AG10803 (cell line): ENCODE measurements around the gene GLTP.
"Not testable (repeated sequence)": the region's sequence is repeated elsewhere in the genome, so short reads cannot be mapped to it uniquely, and the experiment has no call there.

Experiments used
- DNase-seq: peaks from one replicate; pipeline ENCODE4 v3.0.0; 2010; ENCODE audit warnings: low read depth
- H3K4me3 ChIP-seq: 2 replicates; pipeline ENCODE4 v1.5.1; 2011; ENCODE audit warnings: mild to moderate bottlenecking, low read length, control low read depth
- CTCF ChIP-seq: conservative IDR thresholded peaks from 2 replicates; pipeline ENCODE4 v1.5.1; 2011; ENCODE audit warnings: mild to moderate bottlenecking, low read length, control low read depth, inconsistent platforms

GLTP gene, protein sequence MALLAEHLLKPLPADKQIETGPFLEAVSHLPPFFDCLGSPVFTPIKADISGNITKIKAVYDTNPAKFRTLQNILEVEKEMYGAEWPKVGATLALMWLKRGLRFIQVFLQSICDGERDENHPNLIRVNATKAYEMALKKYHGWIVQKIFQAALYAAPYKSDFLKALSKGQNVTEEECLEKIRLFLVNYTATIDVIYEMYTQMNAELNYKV

DNA sequence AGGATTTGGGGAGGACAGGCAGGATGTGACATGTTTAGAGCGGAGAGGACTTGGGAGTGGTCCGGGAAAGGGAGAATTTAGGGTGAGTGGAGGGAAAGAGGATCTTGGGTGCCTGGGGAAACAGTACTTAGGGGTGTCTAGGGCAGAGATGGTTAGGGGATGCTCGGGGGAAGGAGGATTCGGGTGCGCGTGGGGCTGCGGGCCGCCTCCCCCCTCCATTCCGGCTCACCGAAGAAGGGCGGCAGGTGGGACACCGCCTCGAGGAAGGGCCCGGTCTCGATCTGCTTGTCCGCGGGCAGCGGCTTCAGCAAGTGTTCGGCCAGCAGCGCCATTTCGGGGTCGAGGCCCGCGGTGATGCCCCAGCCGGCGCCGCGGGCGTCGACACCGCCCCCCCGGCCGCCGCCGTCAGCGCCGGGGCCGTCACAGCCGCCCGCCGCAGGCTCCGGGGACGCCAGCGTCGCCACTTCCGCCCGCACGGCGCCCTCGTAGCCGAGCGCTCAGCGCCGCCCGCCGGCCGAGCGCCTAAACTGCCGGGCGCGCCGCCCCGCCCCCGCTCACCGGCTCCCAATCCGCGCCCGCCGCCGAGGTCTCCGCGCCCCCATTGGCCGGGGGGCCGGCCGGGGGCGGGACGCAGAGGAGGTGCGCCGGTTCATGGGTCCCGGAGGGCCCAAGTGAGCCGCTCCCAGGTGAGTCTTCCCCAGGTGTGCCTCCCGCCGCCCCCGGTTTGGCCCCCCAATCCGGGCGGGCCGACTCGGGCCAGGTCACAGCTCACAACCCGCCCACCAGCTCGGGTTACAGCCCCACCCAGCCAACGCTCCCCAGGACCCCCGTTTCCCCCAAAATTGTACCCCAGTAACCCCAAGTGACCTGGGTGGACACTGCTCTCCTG, at the start of gene GLTP:
Gene GLTP, minus strand, starts transcription at position 499 of the 889 bp plus-strand sequence. Its CDS starts 167 bp downstream, at position 332.
- TF ChIP-seq CTCF = no peak
- peak; percentile 73 for DNase-seq
- peak within 1 kb of the TSS; percentile 91 for H3K4me3 ChIP-seq

- not testable (repeated sequence) for DNase-seq, H3K4me3 ChIP-seq
These were observed 49.0 kb upstream of the GLTP start for GRCh38 chr12:109929326-109929725.

DNA sequence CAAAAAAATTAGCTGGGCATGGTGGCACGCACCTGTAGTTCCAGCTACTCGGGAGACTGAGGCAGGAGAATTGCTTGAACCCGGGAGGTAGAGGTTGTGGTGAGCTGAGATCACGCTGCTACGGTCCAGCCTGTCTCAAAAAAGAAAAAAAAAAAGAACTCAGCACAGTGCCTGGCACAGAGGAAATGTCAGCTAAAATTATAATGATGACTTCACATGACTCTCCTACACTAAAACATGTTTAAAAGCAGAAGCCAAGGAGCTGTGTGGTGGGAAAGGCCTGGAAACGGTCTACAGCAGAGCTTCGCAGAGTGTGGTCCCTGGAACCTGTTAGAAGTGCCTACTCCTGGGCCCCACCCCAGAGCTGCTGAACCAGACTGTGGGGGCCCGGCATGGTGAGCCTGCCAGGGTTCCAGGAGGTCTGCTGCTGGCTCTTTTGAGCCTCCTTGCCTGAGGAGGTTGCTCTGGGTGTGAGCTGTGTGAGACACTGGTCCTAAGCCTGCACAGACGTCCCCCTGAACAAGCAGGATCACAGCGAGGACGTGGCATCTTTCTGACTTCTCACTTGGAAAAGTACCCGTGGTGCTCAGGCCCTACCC, 47.8 kb upstream of the GLTP start:
- no peak for DNase-seq
- TF ChIP-seq CTCF = no peak
- no peak overlapping the region for H3K4me3 ChIP-seq

- H3K4me3 ChIP-seq = no peak overlapping the region
- peak; percentile 89 for TF ChIP-seq CTCF
- peak; percentile 50 for DNase-seq
These were observed 47.3 kb upstream of the GLTP start for GRCh38 chr12:109927622-109928021.

GRCh38 chr12:109926488-109927210, 46.3 kb upstream of the GLTP start:
- no peak for TF ChIP-seq CTCF
- DNase-seq = no peak
- no peak overlapping the region for H3K4me3 ChIP-seq

DNA sequence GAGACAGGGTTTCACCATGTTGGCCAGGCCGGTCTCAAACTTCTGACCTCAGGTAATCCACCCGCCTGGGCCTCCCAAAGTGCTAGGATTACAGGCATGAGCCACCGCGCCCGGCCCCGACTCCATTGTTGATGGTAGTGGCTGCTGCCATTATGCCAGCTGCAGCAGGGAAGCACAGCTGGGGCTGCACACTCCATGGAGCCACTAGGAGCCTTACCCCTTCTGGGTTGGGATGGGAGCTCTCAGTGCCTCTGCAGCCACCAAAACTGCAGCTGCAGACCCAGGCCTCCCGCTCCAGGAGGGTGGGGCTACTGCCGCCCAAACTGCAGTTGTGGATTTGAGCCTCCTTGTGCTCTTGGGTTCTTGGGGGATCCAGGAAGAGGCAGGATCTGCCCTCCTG, 45.7 kb upstream of the GLTP start:
- no peak for DNase-seq

More for the DNA sequence above, 45.7 kb upstream of the GLTP start:
- TF ChIP-seq CTCF = no peak
- no peak overlapping the region for H3K4me3 ChIP-seq
